ENCODE data around the gene VWA8. TPM values are rescaled to one million over a fixed set of nuclear protein-coding genes. Genes with fewer than 3 reads are reported as not detected.

The VWA8 gene
- total and polyA plus RNA-seq, 2 experiments from 2014 or later, result 6.3 to 24.6 TPM

DNA sequence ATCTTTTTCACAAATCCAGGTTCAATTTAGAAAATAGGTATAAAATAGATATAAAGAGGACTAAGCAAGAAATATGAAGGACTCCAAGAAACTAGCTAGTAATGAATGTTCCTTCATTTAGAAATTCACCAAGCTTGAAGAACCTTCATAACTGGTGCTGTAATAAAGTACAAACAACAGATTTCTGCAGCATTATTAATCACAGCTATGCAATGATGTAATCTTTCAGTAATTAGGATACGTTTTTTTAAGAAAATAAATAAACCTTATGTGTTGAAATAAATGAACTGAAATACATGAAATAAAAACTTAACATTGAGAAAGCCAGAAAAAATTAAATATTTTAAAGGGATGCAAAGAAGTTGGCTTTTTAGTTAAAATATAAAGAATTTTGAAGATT is 267.5 kb downstream of the VWA8 start (continued):
- TF ChIP-seq, protein P1, sequence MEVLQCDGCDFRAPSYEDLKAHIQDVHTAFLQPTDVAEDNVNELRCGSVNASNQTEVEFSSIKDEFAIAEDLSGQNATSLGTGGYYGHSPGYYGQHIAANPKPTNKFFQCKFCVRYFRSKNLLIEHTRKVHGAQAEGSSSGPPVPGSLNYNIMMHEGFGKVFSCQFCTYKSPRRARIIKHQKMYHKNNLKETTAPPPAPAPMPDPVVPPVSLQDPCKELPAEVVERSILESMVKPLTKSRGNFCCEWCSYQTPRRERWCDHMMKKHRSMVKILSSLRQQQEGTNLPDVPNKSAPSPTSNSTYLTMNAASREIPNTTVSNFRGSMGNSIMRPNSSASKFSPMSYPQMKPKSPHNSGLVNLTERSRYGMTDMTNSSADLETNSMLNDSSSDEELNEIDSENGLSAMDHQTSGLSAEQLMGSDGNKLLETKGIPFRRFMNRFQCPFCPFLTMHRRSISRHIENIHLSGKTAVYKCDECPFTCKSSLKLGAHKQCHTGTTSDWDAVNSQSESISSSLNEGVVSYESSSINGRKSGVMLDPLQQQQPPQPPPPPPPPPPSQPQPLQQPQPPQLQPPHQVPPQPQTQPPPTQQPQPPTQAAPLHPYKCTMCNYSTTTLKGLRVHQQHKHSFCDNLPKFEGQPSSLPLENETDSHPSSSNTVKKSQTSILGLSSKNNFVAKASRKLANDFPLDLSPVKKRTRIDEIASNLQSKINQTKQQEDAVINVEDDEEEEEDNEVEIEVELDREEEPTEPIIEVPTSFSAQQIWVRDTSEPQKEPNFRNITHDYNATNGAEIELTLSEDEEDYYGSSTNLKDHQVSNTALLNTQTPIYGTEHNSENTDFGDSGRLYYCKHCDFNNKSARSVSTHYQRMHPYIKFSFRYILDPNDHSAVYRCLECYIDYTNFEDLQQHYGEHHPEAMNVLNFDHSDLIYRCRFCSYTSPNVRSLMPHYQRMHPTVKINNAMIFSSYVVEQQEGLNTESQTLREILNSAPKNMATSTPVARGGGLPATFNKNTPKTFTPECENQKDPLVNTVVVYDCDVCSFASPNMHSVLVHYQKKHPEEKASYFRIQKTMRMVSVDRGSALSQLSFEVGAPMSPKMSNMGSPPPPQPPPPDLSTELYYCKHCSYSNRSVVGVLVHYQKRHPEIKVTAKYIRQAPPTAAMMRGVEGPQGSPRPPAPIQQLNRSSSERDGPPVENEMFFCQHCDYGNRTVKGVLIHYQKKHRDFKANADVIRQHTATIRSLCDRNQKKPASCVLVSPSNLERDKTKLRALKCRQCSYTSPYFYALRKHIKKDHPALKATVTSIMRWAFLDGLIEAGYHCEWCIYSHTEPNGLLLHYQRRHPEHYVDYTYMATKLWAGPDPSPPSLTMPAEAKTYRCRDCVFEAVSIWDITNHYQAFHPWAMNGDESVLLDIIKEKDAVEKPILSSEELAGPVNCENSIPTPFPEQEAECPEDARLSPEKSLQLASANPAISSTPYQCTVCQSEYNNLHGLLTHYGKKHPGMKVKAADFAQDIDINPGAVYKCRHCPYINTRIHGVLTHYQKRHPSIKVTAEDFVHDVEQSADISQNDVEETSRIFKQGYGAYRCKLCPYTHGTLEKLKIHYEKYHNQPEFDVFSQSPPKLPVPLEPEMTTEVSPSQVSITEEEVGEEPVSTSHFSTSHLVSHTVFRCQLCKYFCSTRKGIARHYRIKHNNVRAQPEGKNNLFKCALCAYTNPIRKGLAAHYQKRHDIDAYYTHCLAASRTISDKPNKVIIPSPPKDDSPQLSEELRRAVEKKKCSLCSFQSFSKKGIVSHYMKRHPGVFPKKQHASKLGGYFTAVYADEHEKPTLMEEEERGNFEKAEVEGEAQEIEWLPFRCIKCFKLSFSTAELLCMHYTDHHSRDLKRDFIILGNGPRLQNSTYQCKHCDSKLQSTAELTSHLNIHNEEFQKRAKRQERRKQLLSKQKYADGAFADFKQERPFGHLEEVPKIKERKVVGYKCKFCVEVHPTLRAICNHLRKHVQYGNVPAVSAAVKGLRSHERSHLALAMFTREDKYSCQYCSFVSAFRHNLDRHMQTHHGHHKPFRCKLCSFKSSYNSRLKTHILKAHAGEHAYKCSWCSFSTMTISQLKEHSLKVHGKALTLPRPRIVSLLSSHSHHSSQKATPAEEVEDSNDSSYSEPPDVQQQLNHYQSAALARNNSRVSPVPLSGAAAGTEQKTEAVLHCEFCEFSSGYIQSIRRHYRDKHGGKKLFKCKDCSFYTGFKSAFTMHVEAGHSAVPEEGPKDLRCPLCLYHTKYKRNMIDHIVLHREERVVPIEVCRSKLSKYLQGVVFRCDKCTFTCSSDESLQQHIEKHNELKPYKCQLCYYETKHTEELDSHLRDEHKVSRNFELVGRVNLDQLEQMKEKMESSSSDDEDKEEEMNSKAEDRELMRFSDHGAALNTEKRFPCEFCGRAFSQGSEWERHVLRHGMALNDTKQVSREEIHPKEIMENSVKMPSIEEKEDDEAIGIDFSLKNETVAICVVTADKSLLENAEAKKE (CRISPR knock-in tag; IDR thresholded peaks at IDR 0.05), result no peak
- no peak for TF ChIP-seq EZH2phosphoT487 (IDR thresholded peaks at IDR 0.05; ENCODE audit: unreplicated experiment)
- TF ChIP-seq EZH2 (IDR thresholded peaks at IDR 0.05; ENCODE audit: low read depth, unreplicated experiment), result no peak
- no peak for TF ChIP-seq ZNF331 (CRISPR knock-in tag; IDR thresholded peaks at IDR 0.05; ENCODE audit: low read depth)
- no peak for TF ChIP-seq ZNF114 (CRISPR knock-in tag; IDR thresholded peaks at IDR 0.05)
- no peak for TF ChIP-seq POLR2AphosphoS5 (IDR thresholded peaks at IDR 0.05; ENCODE audit: low read depth)
- TF ChIP-seq, protein P2, sequence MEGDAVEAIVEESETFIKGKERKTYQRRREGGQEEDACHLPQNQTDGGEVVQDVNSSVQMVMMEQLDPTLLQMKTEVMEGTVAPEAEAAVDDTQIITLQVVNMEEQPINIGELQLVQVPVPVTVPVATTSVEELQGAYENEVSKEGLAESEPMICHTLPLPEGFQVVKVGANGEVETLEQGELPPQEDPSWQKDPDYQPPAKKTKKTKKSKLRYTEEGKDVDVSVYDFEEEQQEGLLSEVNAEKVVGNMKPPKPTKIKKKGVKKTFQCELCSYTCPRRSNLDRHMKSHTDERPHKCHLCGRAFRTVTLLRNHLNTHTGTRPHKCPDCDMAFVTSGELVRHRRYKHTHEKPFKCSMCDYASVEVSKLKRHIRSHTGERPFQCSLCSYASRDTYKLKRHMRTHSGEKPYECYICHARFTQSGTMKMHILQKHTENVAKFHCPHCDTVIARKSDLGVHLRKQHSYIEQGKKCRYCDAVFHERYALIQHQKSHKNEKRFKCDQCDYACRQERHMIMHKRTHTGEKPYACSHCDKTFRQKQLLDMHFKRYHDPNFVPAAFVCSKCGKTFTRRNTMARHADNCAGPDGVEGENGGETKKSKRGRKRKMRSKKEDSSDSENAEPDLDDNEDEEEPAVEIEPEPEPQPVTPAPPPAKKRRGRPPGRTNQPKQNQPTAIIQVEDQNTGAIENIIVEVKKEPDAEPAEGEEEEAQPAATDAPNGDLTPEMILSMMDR (conservative IDR thresholded peaks at IDR 0.05; ENCODE audit: low read depth in 2 of 2), result no peak
- TF ChIP-seq CREB1 (CRISPR knock-in tag; IDR thresholded peaks at IDR 0.05; ENCODE audit: low read depth), result no peak
- no peak for TF ChIP-seq STAT1 (IDR thresholded peaks at IDR 0.05; ENCODE audit: unreplicated experiment)

All from GM23338 (cell line).